ENCODE data around the gene CDH4. TPM values are rescaled to one million over a fixed set of nuclear protein-coding genes. Genes with fewer than 3 reads are reported as not detected.

CDH4 gene
- total RNA-seq, 6 experiments from 2014 or later: 5.8 to 12.8 (median 10.9) TPM

DNA sequence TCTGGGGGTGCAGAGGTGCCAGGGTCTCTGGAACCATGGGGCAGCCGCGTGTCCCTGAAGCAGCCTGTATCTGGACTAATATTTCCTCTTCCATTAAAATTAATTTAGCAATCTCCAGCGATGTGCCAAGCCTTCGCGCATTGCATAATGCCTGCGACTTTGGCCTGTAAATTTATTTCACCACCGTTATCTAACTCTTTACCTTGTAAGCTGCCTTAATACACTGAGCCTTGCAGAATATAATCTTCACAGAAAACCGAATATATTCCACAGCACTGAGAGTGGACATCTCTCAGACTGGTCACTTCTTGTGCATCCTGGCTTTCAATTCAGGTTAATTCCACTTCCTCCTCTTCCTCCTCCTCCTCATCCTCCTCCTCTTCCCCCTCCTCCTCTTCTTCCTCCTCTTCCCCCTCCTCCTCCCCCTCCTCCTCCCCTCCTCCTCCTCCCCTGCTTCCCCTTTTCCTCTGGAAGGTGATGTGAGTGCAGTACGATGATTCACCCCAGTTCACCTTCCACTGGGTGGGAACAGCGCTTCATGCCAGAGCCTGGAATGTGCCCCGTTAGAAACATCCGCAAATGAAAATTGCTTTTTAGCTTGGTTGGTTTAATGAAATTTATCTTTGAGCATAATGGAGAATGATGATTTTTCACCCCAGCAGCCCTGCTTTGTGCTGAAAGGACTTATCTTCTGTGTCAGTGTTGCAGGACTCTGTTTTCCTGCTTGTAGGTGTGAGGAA is 101.4 kb downstream of the CDH4 start:
- H3K4me1 Mint-ChIP-seq (ENCODE audit: low read depth): peaks cover 16% of the 10 kb centered on the region
- TF ChIP-seq, protein P1, sequence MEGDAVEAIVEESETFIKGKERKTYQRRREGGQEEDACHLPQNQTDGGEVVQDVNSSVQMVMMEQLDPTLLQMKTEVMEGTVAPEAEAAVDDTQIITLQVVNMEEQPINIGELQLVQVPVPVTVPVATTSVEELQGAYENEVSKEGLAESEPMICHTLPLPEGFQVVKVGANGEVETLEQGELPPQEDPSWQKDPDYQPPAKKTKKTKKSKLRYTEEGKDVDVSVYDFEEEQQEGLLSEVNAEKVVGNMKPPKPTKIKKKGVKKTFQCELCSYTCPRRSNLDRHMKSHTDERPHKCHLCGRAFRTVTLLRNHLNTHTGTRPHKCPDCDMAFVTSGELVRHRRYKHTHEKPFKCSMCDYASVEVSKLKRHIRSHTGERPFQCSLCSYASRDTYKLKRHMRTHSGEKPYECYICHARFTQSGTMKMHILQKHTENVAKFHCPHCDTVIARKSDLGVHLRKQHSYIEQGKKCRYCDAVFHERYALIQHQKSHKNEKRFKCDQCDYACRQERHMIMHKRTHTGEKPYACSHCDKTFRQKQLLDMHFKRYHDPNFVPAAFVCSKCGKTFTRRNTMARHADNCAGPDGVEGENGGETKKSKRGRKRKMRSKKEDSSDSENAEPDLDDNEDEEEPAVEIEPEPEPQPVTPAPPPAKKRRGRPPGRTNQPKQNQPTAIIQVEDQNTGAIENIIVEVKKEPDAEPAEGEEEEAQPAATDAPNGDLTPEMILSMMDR (IDR thresholded peaks at IDR 0.05): no peak
- no peak for DNase-seq
- H3K36me3 Mint-ChIP-seq (ENCODE audit: low read depth): peaks cover 6% of the 10 kb centered on the region
- H3K9me3 Mint-ChIP-seq: no peaks in the 10 kb centered on the region
- no peak overlapping the region for H3K27ac Mint-ChIP-seq
- H3K4me3 Mint-ChIP-seq: no peak overlapping the region
- H3K27me3 Mint-ChIP-seq (ENCODE audit: insufficient read depth): peaks cover 7% of the 10 kb centered on the region; the same call in 1 of the 2 replicates

GRCh38 chr20:61354001-61354390 is 101.9 kb downstream of the CDH4 start:
- no peak overlapping the region for H3K27ac Mint-ChIP-seq
- H3K9me3 Mint-ChIP-seq: no peaks in the 10 kb centered on the region
- H3K36me3 Mint-ChIP-seq (ENCODE audit: low read depth): peaks cover 6% of the 10 kb centered on the region
- H3K27me3 Mint-ChIP-seq (ENCODE audit: insufficient read depth): peaks cover 7% of the 10 kb centered on the region; the same call in 1 of the 2 replicates
- peaks cover 16% of the 10 kb centered on the region for H3K4me1 Mint-ChIP-seq (ENCODE audit: low read depth)
- TF ChIP-seq, protein P1 (IDR thresholded peaks at IDR 0.05): no peak
- no peak overlapping the region for H3K4me3 Mint-ChIP-seq
- no peak for DNase-seq

DNA sequence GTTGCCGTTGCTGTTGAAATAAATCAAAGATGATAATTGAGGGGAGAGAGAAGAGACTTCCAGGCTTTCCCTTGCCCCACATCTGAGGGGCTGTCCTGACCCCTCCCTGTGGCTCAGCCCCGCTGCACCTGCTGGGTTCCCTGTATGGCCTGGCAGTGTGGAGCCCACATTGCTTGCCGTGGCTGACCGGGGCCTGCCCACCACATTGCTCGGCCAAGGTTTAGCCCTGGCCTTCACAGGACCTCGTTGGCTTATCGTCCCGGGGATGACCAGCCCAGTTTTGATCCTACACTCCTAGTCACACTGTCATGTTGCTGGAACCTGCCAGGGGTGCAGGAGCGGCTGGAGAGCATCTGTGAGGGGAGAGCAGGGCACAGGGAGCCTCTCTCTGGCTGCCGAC is 102.4 kb downstream of the CDH4 start:
- H3K4me3 Mint-ChIP-seq: no peak overlapping the region
- no peak for DNase-seq
- H3K27me3 Mint-ChIP-seq (ENCODE audit: insufficient read depth): peaks cover 7% of the 10 kb centered on the region; the same call in 1 of the 2 replicates
- peaks cover 6% of the 10 kb centered on the region for H3K36me3 Mint-ChIP-seq (ENCODE audit: low read depth)
- H3K27ac Mint-ChIP-seq: no peak overlapping the region
- TF ChIP-seq, protein P1 (IDR thresholded peaks at IDR 0.05): no peak
- H3K4me1 Mint-ChIP-seq (ENCODE audit: low read depth): peaks cover 16% of the 10 kb centered on the region
- H3K9me3 Mint-ChIP-seq: no peaks in the 10 kb centered on the region

DNA sequence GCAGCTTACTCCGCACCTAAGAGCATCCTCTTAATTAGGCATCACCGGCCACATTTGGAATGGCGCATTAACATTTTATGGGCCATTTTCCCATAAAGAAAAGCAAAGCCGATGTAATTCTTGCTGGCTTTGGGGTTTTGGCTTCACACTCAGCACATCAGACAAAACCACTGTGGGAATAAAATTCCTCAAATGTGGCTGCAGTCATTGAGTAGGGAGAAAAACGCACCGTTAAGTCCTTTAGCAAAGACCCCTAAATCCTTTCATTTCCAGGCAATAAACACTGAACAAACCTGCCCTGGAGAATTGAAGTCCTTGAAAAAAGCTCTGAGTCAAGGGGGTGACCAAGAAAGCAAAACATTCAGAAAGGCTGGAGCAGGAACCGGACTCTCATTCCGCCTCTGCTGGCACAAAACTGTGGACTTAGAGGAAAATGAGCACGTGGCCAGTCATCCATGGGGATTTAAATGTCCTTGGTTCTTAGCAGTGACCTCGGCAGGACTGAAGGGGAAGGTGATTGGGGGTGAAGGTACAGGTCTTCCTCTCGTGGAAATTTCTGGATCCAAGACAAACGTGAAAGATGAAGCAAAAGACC is 102.9 kb downstream of the CDH4 start:
- no peak overlapping the region for H3K27ac Mint-ChIP-seq
- no peak for DNase-seq
- no peaks in the 10 kb centered on the region for H3K9me3 Mint-ChIP-seq
- H3K36me3 Mint-ChIP-seq (ENCODE audit: low read depth): peaks cover 8% of the 10 kb centered on the region
- peaks cover 7% of the 10 kb centered on the region; the same call in 1 of the 2 replicates for H3K27me3 Mint-ChIP-seq (ENCODE audit: insufficient read depth)
- peaks cover 16% of the 10 kb centered on the region for H3K4me1 Mint-ChIP-seq (ENCODE audit: low read depth)
- TF ChIP-seq, protein P1 (IDR thresholded peaks at IDR 0.05): no peak
- H3K4me3 Mint-ChIP-seq: no peak overlapping the region

- H3K36me3 Mint-ChIP-seq (ENCODE audit: low read depth): peaks cover 10% of the 10 kb centered on the region
- H3K27me3 Mint-ChIP-seq (ENCODE audit: insufficient read depth): peaks cover 7% of the 10 kb centered on the region; the same call in 1 of the 2 replicates
- no peak overlapping the region for H3K27ac Mint-ChIP-seq
- TF ChIP-seq, protein P1 (IDR thresholded peaks at IDR 0.05): no peak
- no peak overlapping the region for H3K4me3 Mint-ChIP-seq
- H3K4me1 Mint-ChIP-seq (ENCODE audit: low read depth): peaks cover 16% of the 10 kb centered on the region
- DNase-seq: no peak
- H3K9me3 Mint-ChIP-seq: no peaks in the 10 kb centered on the region
Observed at GRCh38 chr20:61355585-61355984, 103.5 kb downstream of the CDH4 start.
